GM12873 (cell line): ENCODE results near the gene SV2B.

ENCODE experiments used
- CTCF ChIP-seq: IDR thresholded peaks from 2 replicates; pipeline ENCODE4 v1.5.1; 2012; ENCODE audit warnings: low read depth, mild to moderate bottlenecking, moderate library complexity, low read length, control low read depth; ENCODE audit not compliant: insufficient read depth; ENCODE audit errors: missing control alignments

The SV2B gene

GRCh38 chr15:91183596-91183995 is 83.5 kb downstream of the SV2B start:
- no peak for TF ChIP-seq CTCF

- no peak for TF ChIP-seq CTCF
These were observed 84.4 kb downstream of the SV2B start for GRCh38 chr15:91184441-91184840.

GRCh38 chr15:91186904-91187656 is 87.0 kb downstream of the SV2B start:
- TF ChIP-seq CTCF, result no peak

- no peak for TF ChIP-seq CTCF
These were observed 92.2 kb downstream of the SV2B start for GRCh38 chr15:91192285-91192684.

GRCh38 chr15:91192690-91193377 is 92.8 kb downstream of the SV2B start:
- TF ChIP-seq CTCF, result no peak

GRCh38 chr15:91193378-91193720 is 93.3 kb downstream of the SV2B start:
- no peak for TF ChIP-seq CTCF

GRCh38 chr15:91196127-91196526 is 96.1 kb downstream of the SV2B start:
- TF ChIP-seq CTCF, result no peak
